Tongue (tissue), 2 donors: ENCODE measurements around the gene EZH1. TPM values are rescaled to one million over a fixed set of nuclear protein-coding genes. Genes with fewer than 3 reads are reported as not detected.

Experiments used
- DNase-seq: peaks from one replicate; pipeline ENCODE4 v3.0.0-alpha.2; 2015
- total RNA-seq: library from RNA; depleted of rRNA; stranded (reverse); fragments of >200 nt; gene quantifications from one replicate; pipeline ENCODE4 v1.2.3, GENCODE V29; 2014

The EZH1 gene
- total RNA-seq = 35.6 TPM

GRCh38 chr17:42744806-42745617, at the start of gene EZH1:
Gene EZH1 (minus strand): TSS chr17:42745040. CDS start chr17:42728941, 16,099 bp downstream.
- DNase-seq = peak; percentile 97

GRCh38 chr17:42792545-42792944, 47.7 kb upstream of the EZH1 start:
- no peak for DNase-seq

- DNase-seq = no peak
These were observed 47.1 kb upstream of the EZH1 start for GRCh38 chr17:42791948-42792347.

- DNase-seq = no peak
These were observed 42.4 kb upstream of the EZH1 start for GRCh38 chr17:42787266-42787665.

- DNase-seq = no peak
These were observed 40.2 kb upstream of the EZH1 start for GRCh38 chr17:42784811-42785592.

- no peak for DNase-seq
These were observed 39.6 kb upstream of the EZH1 start for GRCh38 chr17:42784409-42784808.

- no peak for DNase-seq
These were observed 38.9 kb upstream of the EZH1 start for GRCh38 chr17:42783791-42784138.

- no peak for DNase-seq
These were observed 38.4 kb upstream of the EZH1 start for GRCh38 chr17:42783062-42783790.

- peak; percentile 61 for DNase-seq
These were observed 37.6 kb upstream of the EZH1 start for GRCh38 chr17:42782166-42783061.

GRCh38 chr17:42781639-42782165, 36.9 kb upstream of the EZH1 start:
- no peak for DNase-seq

- DNase-seq = no peak
These were observed 36.2 kb upstream of the EZH1 start for GRCh38 chr17:42780851-42781638.

- DNase-seq = peak; percentile 38
These were observed 35.4 kb upstream of the EZH1 start, which contains the start of gene WNK4 for GRCh38 chr17:42779936-42780850. Gene WNK4 (plus strand): TSS chr17:42780610. CDS start chr17:42780699, 89 bp downstream.

GRCh38 chr17:42779304-42779935, 34.6 kb upstream of the EZH1 start:
- no peak for DNase-seq

GRCh38 chr17:42778570-42778969, 33.7 kb upstream of the EZH1 start:
- no peak for DNase-seq

- no peak for DNase-seq
These were observed 30.8 kb upstream of the EZH1 start for GRCh38 chr17:42775534-42776098.

- no peak for DNase-seq
These were observed 29.4 kb upstream of the EZH1 start for GRCh38 chr17:42774066-42774745.

- peak; percentile 90 for DNase-seq
These were observed 28.6 kb upstream of the EZH1 start, which contains the start of gene VPS25 for GRCh38 chr17:42773290-42774035. Gene VPS25 (plus strand): TSS chr17:42773449. CDS start chr17:42773476, 27 bp downstream.
